ENCODE measurements around the gene DUSP8.

- TF ChIP-seq POLR2A (IDR thresholded peaks at IDR 0.05; ENCODE audit: low read length) (no peak), GATA1 (IDR thresholded peaks at IDR 0.05; ENCODE audit: low read depth, low read length) (no peak)
Observed at GRCh38 chr11:1586699-1587098, 14.6 kb upstream of the DUSP8 start.
